NCI-H2081 (cell line): ENCODE results near the gene LGMN.
"Not testable (repeated sequence)": the region's sequence is repeated elsewhere in the genome, so short reads cannot be mapped to it uniquely, and the experiment has no call there.

Source experiments
- DNase-seq, 2 experiments: peaks; one replicate each; lab custom pipeline; 2025; lab: John Stamatoyannopoulos, UW

LGMN gene

DNA sequence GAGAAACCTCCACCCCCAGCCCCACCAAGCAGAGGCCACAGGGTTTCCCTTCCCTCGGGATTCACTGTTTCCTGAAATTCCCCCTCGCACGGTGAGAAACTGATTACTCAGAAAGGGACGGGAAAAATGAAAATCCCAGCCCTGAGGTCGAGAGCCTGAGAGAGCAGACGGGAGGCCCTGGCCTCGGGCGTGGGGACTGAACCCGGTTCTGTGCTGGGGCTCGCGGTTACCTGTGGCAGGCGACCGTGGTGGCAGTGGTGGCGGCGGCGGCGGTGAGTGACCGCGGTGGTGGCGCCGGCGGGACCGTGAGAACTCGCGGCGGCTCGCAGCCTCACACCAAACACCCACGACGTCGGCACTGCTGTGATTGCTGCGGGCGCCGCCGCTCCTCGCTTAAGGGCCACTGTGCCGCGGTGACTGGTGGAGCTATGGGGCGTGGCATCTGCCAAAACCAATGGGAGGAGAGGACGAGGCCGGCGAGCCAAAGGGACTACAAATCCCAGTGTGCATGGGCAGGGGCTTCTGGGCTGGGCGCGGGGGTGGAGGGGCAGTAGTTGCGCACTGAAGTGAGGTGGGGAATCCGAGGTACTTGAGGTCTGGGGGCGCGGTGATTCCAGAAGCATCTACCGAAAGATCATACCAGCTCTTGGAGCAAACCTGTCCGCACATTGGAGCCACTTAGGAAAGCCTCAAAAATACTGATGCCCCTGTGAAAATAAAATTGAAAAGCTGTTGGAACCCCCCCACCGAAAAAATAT, at the start of gene LGMN:
Gene LGMN (minus strand): TSS at position 369 of the 758 bp plus-strand sequence. CDS start 15,841 bp downstream, outside the sequence.
- peak; percentile 97 to 98 for DNase-seq

GRCh38 chr14:92794961-92795360, 46.5 kb upstream of the LGMN start:
- no peak for DNase-seq

DNA sequence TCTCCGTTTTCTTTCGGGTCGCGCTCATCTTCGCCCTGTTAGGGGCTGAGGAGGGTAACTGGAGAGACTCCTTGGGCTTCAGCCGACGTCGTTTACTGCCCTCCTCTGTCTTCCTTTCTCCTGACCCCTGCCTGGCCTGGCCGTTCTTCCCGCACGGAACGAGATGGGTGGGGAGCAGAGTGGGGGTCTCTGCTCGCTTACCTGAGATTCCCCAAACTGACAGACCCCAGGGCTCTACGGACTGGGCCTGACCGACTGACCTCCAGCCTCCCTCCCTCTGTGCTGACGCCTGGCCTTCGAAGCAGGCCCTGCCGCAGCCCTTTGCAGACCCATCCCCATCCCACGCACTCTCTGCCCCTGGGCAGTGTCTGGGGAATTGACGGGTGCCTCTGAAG, 46.1 kb upstream of the LGMN start:
- DNase-seq, result no peak

DNA sequence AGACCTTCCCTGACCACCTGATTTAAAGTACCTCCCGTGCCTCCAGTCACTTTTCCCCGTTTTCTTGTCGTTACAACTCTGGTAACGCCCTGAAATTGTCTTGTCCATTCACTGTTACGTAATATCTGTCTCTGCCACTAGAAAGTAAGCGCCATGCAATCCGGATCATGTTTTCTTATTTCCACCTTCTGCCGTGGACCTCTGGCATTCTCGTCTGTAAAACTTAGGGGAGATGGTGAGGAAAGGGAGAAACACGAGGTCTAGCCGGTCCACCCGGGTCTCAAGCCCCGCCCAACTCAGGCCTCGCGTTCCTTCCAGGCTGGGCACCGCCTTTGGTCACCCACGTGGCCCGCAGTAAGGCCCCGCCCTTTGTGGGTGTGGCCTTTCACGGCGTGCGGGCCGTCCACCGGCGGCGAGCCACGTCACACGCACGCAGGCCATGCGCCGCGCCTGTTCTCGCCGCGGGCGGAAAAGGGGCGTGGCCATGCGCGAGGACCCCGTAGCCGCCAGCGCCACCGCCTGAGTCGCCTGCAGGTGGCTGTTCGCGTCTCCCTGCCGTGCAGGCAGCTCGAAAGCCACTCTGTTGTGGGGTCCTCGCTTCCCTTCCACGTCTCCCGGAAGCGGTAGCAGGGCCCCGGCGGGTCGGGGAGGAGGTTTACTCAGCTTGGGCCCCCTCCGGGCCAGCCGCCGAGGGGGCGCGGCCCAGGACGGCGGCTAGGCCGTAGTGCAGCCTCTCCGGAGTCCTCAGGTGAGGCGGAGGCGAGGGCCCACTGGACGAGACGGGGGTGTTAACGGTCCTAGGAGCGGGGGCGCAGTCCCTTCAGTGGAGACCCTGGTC, 45.5 kb upstream of the LGMN start, which contains the start of gene GOLGA5:
Gene GOLGA5 (plus strand): TSS at position 597 of the 838 bp plus-strand sequence. CDS start 3,133 bp downstream, outside the sequence.
- DNase-seq, result peak; percentile 98

DNA sequence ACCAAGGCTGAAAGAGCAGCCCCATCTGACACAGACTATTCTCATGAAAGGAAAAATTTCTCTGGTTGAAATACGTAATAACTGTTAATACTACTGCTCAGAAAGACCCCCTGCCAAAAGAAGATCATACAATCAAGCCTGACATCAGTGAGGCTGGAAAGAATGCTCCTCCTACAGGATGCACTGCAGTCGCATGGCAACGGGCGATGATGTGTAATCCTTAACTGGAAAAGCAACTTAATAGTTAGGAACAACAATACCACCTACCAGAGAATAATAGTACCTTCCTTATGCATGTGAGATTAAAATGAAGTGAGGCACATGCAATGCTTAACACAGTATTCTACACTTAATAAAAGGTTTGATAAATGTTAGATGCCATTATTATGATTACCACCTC, 44.5 kb upstream of the LGMN start:
- DNase-seq, result no peak

DNA sequence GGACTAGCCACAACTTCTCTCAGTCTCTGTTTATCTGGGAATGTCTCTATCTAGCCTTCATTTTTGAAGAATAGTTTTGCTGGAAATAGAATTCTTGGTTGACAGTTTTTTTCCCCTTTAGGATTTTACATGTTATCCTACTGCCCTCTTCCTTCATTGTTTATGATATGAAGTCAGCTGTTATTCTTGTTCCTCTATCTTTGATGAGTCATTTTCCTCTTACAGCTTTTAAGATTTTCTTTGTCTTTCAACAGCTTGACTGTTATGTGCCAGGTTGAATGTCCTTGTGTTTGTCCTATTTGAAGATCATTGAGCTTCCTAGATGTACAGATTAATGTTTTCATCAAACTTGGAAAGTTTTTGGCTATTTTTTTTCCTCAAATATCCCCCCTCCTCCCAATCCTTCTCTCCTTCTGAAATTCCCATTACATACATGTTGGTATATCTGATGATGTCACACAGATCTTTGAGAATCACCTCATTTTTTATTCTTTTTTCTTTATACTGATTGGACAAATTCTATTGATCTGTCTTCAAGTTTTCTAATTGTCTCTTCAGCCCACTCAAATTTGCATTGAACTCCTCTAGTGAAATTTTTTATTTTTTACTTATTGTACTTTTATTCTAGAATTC, 41.1 kb upstream of the LGMN start:
- no peak for DNase-seq

- DNase-seq, result no peak
These were observed 39.1 kb upstream of the LGMN start for GRCh38 chr14:92787554-92787953.

DNA sequence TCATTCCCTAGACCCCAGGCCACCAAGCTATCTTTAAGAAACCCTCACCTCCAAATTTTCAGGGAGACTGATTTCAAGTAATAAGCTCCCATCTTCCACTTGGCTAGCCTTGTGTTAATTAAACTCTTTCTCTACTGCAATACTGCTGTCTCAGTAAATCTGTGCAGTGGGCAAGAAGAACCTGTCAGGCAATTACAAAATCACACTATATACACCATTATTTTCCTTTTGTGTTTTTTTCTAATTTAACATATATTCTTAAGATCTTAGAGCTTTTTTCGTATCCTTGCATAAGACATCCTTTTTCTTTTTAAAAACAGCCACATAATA, 38.0 kb upstream of the LGMN start:
- DNase-seq, result no peak

DNA sequence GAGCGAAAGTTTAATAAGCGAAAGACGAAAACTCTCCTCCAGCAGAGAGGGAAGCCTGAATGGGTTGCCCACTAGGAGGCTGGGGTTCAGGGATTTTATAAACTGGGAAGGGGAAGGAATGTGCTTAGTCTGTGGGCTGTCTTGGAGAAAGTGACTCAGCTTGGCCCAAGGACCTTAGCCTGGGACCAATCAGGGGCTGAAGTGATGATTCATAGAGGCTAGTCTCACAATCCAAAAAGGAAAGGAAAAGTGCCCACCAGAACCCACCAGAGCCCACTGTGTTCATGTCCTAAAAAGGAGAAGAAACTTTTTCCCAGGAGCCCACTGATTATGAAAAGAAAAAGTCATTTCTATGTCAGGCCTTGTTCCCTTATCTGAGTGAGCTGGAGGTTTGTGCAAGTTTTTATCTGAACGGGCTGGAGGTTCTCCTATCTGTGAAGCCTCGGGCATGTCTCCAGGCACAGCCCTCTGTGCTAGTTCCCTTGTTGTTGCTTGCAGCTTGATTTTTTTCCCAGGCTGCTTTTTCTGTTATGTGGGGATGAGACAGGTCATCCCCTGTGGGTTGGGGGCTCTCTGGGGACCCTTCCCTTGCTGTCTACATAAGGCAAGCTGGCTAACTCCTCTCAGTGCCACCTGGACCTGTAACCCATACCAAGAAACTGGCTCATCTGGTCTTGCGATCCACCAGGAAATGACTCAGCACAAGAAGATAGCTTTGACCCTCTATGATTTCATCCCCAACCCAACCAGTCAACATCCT, 37.4 kb upstream of the LGMN start:
- no peak for DNase-seq

DNA sequence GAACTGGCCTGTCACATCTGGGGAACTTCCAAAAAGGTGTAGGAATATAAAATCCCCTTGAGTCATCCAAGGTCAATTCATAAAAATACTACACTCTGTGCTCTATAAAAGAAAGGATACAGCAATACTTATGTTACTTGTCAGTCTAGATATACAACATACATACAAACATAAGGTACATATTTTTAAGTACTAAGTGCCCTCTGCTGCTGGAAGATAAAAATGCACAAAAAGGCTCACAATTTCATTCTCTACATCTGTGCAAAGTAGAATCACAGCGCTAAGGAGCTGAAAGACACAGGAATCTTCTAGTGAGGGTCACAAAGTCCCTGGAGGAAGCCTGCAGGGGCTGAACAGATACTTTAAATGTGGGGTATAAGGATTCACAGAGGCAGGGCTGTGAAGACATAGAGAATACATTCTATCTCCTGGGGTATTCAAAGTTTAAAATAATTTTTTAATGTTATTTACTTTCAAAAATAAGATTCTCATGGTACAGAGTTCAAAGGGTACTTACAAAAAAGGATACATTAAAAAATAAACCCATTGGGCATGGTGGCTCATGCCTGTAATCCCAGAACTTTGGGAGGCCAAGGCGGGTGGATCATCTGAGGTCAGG, 35.5 kb upstream of the LGMN start:
- DNase-seq, result peak; percentile 60 to 78

DNA sequence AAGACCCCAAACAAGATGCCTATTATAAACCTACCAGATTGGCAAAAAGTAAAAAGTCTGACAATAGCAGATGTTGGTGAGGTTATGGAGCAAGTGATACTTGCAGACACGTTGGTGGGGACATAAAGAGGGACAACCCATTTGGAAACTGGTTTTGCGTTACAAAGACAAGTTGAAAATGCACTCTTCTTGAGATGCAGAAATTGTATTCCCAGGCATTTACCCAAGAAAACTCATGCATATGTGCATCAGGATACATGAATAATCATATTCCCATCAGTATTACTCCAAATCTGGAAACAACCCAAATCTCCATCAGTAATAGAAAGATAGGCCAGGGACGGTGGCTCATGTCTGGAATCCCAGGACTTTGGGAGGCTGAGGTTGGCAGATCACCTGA, 32.9 kb upstream of the LGMN start:
- DNase-seq, result no peak

DNA sequence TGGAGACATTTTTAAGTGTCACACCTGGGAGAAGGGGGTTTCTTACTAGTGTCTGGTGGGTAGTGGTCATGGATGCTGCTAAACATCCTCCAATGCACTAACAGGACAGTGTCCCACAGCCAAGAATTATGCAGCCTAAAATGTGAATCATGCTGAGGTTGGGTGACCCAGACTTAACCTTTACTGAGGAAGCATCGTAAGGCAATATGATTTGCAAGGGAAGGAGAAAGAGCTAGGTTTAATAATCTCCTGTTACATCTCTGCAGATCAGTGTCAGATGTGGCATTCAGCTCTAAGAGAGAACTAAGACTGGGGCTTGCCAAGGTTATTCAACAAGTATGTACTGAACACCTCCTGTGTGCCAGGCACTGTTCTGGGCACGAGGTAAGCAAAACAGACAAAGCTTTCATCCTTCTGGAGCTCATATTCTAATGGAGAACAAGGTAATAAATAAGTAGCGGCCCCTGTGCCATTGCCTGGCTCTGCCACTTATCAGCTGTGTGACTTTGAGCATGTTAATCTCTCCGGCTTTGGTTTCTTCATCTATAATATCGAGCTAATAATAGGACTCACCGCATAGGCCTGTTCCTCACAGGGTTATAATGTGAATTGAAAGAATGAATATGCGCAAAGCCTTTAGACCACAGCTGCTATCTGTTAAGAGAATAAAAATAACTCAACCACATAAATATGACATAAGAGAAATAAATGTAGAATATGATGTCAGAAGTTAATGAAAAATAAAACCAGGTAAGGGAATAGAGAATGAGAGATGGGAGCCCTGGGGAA, 32.2 kb upstream of the LGMN start:
- DNase-seq, result no peak

DNA sequence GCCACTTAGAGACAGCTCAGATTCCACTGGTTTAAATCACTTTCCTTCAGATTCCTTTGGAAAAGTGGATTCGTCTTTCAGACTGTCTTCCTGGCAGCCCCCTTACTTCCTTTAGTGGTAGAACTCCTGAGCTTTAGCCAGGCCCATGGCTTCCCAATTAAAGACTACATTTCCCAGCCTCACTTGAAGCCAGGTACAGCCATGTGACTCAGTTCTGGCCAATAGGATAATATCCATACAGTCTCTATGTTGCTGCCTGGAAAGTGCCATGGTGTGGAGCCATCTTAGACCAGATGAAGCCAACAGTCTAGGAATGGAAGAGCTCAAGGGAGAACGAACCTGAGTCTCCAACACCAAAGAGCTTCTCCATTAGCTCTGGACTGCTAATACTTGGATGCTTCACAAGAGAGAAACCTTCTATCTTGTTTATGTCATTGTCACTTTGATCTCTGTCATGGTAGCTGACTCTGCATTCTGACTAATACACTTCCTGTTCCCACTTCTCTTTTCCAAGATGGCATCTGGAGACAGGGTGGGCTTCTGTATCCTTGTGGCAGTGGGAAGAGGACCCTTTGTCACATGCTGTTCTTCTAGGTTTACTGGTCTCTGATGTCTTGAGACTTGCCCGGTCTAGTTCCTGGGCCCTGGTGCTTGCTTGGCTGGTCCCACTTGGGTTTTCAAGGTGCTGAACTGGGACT, 30.6 kb upstream of the LGMN start:
- peak in 1 of 2 experiments; percentile 7 for DNase-seq

- DNase-seq, result not testable (repeated sequence)
These were observed 26.9 kb upstream of the LGMN start for GRCh38 chr14:92775292-92775691.

DNA sequence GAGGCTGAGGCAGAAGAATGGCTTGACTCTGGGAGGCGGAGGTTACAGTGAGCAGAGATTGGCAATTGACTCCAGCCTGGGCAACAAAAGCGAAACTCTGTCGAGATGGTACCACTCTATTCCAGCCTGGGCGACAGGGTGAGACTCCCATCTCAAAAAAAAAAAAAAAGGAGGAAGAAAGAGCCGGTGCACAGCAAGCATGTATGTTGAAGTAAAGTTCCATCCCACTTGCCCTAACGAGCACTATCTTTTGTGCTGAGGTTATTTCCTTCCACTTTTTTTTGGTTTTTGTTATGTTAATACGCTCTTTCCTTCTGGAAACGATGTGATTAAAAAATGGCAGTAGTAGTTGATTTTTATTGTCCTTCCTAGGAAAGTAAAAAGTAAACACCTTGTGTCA, 26.1 kb upstream of the LGMN start:
- no peak for DNase-seq

GRCh38 chr14:92770484-92770883, 22.1 kb upstream of the LGMN start:
- DNase-seq, result no peak

DNA sequence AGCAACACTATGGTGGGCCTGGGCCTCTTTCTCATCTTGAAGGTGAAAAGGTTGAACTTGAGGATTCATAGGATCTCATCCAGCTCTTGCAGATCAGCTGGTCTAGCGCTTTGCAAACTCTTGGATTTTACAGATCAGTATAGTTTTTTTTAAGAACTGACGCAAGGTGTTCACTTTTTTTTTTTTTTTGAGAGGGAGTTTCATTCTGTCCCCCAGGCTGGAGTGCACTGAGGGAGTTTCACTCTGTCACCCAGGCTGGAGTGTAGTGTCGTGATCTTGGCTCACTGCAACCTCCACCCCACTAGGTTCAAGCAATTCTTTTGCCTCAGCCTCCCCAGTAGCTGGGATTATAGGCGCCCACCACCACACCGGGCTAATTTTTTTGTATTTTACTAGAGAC, 20.4 kb upstream of the LGMN start:
- DNase-seq, result no peak

DNA sequence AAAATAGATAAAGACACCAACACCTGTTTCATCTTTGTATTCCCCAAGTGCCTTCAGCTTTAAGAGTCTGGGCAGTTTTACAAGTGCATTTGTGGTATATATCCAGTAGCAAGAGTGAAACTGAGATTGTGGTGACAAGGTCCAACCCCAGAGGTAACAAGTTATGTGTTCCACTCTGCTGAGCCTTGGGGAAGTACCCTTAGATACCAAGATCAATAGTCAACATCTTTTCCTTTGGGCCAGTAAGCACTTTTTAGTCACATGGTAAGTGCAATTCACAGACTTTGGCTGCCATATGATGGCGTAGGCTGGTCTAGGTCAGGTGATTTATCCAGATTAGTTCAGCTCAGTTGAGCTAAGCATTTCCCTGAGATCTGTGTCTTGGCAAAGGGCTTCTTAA, 19.8 kb upstream of the LGMN start:
- DNase-seq, result not testable (repeated sequence)

DNA sequence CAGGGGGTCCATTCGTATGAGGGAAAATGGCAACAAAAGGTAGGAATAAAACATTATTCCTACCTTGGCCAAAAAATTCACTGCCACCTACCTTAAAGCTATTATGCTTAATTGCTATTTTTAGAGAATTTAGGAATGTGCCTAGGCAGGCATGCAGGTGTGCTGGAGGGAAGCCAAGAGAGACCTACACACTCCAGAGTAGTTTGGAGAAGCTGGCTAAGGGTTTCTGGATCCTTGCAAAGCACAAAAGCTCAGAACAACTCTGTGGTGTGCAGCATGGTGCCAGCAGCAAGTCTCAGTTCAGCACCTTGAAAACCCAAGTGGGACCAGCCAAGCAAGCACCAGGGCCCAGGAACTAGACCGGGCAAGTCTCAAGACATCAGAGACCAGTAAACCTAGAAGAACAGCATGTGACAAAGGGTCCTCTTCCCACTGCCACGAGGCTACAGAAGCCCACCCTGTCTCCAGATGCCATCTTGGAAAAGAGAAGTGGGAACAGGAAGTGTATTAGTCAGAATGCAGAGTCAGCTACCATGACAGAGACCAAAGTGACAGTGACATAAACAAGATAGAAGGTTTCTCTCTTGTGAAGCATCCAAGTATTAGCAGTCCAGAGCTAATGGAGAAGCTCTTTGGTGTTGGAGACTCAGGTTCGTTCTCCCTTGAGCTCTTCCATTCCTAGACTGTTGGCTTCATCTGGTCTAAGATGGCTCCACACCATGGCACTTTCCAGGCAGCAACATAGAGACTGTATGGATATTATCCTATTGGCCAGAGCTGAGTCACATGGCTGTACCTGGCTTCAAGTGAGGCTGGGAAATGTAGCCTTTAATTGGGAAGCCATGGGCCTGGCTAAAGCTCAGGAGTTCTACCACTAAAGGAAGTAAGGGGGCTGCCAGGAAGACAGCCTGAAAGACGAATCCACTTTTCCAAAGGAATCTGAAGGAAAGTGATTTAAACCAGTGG, 15.5 kb upstream of the LGMN start:
- DNase-seq, result peak in 1 of 2 experiments; percentile 58
